Eye (tissue), 1 donor: ENCODE measurements around the gene DBNDD1.

Source experiments
- DNase-seq: peaks from one replicate; pipeline ENCODE4 v3.0.0-alpha.2; 2015

The DBNDD1 gene

GRCh38 chr16:90034504-90034903 is 15.2 kb upstream of the DBNDD1 start:
- no peak for DNase-seq

GRCh38 chr16:90033387-90033786 is 14.1 kb upstream of the DBNDD1 start:
- peak; percentile 8 for DNase-seq

DNA sequence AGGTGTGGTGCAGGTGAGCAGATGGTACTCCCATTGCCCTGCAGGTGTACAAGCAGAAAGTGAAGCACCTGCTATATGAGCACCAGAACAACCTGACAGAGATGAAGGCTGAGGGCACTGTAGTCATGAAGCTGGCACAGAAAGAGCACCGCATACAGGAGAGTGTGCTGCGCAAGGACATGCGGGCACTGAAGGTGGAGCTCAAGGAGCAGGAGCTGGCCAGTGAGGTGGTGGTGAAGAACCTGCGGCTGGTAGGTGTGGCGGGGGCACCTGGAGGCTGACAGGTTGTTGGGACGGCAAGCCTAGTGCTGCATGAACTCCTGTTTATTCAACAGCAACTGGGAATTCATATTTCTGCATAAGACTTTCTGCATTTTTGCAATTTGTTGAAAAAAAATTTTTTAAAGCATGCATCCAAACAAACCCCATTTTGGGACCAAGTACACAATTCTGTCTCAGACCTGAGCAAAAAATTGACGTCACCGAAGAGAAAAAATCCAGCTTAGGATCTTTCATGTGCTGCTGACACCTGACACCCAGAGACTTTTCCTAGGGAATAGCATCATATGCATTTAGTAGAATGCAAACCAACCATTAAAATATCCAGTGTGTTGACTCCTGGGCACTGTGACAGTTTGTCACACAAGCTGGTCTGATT is 13.5 kb upstream of the DBNDD1 start:
- DNase-seq, result peak; percentile 35

GRCh38 chr16:90031931-90032673 is 12.8 kb upstream of the DBNDD1 start:
- peak; percentile 84 for DNase-seq

DNA sequence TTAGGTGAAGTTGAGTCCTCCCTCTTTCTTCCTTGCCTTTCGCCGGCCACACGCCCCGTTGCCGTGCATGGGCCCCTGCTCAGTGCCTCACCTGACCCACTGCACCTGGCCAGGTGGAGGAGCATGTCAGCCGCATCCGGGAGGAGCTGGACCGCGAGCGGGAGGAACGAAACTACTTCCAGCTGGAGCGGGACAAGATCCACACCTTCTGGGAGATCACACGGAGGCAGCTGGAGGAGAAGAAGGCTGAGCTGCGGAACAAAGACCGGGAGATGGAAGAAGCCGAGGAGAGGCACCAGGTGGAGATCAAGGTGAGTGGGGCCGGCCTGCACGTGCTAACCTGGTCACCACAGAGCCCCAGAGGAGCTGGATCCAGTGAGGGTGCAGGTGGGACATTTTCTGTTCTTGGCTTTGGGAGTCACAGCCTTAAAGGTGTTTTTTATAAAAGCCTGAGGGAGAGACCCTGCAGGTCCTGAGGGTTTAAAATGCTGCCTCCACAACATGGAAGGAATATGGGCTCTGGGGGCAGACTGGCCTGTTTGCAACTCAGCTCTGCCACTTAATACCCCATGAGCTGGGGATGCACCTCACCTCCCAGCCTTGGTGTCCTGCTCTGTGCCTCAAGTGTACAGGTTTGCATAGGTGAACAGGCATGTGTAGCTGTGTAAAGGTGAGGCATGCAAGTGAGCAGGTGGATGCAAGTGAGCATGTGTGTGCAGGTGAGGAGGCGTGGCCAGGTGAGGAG is 12.1 kb upstream of the DBNDD1 start:
- DNase-seq, result no peak

GRCh38 chr16:90028985-90029384 is 9.7 kb upstream of the DBNDD1 start:
- DNase-seq, result no peak

DNA sequence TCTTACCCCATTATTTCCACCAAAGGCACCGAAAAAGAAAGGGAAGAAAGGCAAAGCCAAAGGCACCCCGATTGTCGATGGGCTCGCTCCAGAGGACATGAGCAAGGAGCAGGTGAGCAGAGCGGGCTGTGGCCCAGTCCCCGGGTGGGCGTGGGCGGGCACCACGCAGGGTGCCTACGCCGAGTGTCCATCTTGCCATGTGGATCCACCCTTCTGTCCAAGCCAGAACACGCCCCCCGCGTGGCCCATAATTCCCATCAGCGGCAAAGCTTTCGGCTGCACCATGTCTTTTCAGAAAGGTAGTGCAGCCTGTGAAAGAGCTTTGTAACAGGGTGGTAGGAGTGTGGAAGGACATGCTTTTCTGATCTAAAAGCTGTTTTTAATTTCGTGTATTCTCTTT is 8.4 kb upstream of the DBNDD1 start:
- DNase-seq, result no peak

DNA sequence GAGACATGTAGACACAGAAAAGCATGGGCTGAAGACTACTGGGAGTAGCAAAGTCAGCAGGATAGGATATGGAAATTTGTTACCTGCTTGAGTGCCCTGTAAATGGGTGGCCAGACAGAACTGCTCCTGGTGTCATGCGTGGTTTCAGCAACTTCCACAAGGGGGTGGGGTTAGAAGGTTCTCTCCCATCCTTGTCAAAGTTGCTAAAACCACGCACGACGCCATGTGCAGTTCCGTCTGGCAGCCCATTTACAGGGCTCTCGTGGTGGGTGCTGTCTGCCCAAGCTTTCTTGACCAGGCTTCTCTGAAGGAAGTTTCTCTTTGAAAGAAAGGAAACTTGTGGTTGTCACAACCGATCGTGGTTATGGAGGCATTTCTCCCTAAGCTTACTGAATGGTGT is 6.9 kb upstream of the DBNDD1 start:
- DNase-seq, result no peak

DNA sequence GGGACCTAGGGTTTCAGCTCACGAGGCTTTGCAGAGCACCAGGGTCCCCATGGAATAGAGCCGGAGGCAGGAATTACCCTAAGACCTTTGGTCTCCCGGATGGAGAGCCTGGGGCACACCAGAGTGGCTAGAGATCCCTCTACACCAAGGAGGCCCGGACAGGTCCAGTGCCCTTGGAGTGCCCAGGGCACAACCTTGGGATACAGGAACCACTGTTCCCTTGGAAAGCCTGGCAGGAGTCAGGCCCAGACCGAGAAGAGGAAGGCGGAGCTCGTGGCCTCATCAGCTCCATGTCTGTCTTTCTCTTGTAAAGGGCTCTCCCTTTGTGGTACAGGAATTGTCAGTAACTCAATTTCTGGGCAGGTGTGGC is 3.8 kb upstream of the DBNDD1 start:
- no peak for DNase-seq

DNA sequence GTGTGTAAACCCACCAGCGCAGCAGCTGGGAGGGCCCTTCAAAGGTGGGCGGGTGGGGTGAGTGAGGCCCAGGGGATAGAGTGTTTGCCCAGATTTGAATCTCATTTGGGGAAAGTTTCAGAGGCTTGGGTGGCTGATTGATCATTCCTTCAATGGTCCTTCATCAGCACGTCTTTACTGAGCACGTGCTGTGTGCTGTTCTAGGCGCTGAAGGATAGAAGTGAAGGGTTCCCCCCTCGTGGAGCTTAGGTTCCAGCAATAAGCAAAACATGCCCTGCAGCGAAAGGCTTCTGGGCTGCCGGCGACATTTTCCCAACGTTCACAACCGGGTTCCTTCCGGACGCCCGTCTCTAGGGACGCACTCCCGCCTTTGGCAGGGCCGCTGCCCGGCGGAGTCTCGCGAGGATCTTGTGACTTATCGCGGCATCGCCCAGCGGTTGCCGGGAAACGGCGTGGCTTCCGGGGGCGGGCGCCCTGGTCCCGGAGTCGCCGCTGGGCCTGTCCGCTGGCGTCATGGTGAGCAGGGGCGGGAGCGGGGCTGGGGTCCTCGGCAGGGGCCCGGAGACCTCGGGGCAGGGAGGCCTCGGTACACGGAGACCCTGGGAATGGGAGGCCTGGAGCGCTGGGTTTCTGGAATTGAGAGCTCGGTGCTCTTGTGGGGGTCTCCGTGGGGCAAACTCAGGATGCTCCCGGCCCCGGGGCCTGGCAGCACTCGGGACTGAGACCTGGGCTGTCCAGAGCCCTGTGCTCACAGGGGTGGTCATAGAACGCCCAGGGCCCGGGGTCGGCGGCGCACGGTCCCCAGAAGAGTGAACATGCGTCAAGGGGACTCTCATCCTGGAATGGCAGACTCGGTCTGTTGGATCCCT is 3.2 kb upstream of the DBNDD1 start:
- peak; percentile 95 for DNase-seq

DNA sequence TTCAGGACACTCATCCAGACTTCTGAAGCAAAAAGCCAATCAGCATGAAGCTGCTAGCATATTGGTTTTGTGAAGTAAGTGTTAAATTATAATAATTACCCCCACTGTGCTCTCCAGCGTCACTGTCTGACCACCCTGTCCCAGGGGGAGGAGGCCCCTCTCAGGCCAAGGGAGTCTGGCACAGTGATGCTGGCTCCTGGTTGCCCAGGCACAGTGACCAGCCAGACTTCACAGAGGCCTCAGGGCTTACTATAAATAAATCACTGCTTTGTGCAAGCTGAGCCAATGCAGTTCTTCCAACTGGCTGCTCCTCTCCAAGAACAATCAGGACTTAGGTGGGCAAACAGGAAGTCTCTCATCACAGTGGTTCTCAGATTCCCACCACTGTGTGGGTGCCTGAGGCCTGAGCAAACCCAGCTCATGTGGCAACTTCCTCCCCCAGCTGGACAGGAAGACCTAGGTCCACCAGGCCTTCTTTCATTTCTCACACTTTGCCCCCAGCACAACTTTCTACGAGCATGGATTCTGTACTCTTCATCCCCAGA is 1.7 kb upstream of the DBNDD1 start:
- DNase-seq, result peak; percentile 17

GRCh38 chr16:90020260-90020837 is 1.1 kb upstream of the DBNDD1 start:
- peak; percentile 12 for DNase-seq

DNA sequence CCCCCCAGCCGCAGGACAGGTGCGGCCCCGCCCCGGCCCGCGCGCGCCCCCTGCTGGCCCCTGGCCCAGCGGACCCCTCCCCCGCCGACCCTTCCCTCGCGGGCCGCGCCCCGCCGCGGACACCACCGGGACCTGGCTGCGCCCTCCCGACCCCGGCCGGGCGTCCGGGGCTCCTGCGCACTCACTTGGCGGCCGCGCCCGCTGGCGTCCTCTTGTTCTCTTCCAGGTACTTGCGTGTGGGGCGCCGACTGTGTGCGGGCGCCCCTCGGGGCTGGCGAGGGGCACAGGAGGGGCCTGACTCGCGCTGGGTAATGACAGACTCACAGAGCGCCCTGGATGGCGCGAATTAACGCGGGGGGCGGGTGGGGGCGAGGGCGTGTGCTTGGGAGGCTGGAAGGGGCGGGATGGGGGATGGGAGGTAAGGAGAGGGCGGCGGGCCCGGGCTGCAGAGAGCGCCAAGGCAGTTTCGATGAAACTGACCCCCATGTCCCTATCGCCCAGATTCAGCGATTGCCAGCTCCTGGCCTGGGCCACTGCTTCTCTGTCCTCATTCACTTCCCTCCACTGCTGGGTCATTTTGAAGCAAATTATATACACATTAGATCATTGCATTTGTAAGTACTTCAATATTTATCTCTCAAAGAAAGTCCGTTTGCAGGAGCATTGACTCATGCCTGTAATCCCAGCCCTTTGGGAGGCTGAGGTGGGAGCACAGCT is 445 bp upstream of the DBNDD1 start:
- DNase-seq, result peak; percentile 83

- no peak for DNase-seq
Measured at GRCh38 chr16:90018297-90018651, 982 bp downstream of the DBNDD1 start.

- DNase-seq, result no peak
Measured at GRCh38 chr16:90016339-90016950, 2.8 kb downstream of the DBNDD1 start.

DNA sequence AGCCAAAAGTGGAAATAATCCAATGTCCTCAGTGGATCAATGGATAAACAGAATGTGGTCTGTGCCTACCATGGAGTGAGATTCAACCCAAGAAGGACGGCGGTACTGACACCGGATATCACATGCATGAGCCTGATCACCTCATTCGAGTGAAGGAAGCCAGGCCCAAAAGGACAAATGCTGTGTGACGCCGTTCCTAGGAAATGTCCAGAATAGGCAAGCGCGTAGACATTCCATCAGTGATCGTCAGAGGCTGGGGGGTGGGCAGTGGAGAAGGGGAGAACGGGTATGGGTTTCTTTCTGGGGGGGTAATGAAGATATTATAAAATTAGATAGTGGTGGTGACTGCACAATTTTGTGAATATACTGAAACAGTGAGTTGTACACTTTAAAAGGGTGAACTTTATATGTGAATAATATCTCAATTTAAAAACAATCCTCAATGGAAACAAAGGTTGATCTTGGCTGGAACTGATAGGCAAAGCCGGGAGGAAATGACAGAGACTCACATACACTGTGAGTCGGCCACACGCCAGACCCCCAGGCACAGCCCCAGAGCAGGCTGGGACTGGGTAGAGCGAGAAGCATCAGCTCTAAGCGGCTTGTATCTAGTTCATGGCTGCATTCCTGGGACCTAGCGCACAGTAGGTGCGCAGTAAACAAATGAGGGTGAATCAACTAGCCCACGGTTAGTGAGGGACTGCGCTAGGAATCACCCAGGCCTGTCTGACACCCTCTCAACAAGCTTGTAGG is 3.5 kb downstream of the DBNDD1 start:
- DNase-seq, result no peak

DNA sequence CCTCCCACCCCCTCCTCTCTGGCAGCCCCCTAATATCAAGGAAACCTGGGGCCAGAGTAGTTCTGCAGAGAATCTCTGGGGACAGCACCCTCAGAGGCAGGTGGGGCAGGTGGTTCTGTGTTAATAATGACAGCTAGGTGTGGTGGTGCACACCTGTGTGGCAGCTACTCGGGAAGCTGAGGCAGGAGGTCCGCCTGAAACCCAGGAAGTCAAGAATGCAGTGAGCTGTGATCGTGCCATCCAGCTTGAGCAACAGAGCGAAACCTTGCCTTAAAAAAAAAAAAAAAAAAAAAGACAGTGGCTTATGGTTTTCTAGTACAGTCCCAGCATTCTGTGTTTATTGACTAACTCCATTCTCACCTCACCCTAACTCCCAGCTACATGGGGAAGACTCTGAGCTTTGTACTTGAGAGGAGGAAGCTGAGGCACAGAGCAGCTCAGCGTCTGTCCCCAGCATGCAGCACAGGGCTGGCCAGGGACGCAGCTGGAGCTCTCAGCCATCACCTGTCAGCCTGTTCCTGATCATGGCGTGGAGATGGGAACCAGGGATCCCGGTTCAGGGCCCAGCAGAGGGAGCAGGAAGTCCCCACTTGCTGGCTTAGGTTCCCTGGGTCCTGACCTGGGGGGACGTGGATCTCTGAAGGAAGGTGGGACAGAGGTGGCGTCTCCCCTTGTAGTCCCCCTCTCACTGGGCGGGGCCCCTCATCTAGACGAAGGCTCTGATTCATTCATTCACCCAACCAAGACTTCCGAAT is 6.1 kb downstream of the DBNDD1 start:
- DNase-seq, result no peak

GRCh38 chr16:90011908-90012501 is 7.3 kb downstream of the DBNDD1 start:
- DNase-seq, result no peak

- DNase-seq, result no peak
Measured at GRCh38 chr16:90011508-90011819, 7.8 kb downstream of the DBNDD1 start.
